ENCODE measurements around the gene TPBGL. TPM values are rescaled to one million over a fixed set of nuclear protein-coding genes. Genes with fewer than 3 reads are reported as not detected.

TPBGL gene
- total and polyA plus RNA-seq, 2 donors (not counting 1 experiment from before 2014, with no cell fraction given) = not detected

GRCh38 chr11:75223954-75224643 lies 16.5 kb upstream of the TPBGL start:
- H3K36me3 ChIP-seq (ENCODE audit: control insufficient read depth, insufficient read depth, low read length) = no peaks in the 10 kb centered on the region
- H3K27ac ChIP-seq (ENCODE audit: insufficient read depth, low read length) = no peak overlapping the region
- no peaks in the 10 kb centered on the region for H3K9me3 ChIP-seq (ENCODE audit: control insufficient read depth, insufficient read depth, low read depth, low read length)
- H3K9ac ChIP-seq (ENCODE audit: insufficient read depth, low read length) = no peak overlapping the region
- H3K4me2 ChIP-seq (ENCODE audit: extremely low read depth, insufficient read depth, low read length) = no peak overlapping the region
- H2AFZ ChIP-seq (ENCODE audit: low read length) = no peak overlapping the region
- H3K4me3 ChIP-seq (replicated peaks in 1 of 4; ENCODE audit: control extremely low read depth in 1 of 4, insufficient read depth in 1 of 4, low read depth in 3 of 4, low read length in 4 of 4) = no peak overlapping the region
- H3K79me2 ChIP-seq (ENCODE audit: control insufficient read depth, insufficient read depth, low read length) = no peaks in the 10 kb centered on the region
- H3K4me1 ChIP-seq (ENCODE audit: control insufficient read depth, extremely low read depth, insufficient read depth, low read length) = no peaks in the 10 kb centered on the region
- TF ChIP-seq CTCF (conservative IDR thresholded peaks at IDR 0.05 in 1 of 2, IDR thresholded peaks at IDR 0.05 in 1 of 2; ENCODE audit: low read depth in 1 of 2, low read length in 2 of 2) (no peak), EZH2 (IDR thresholded peaks at IDR 0.05; ENCODE audit: low read length, missing control alignments) (no peak)
- no peak for DNase-seq (ENCODE audit: low read depth in 2 of 2)
- H3K27me3 ChIP-seq (ENCODE audit: control insufficient read depth, insufficient read depth, low read length) = no peaks in the 10 kb centered on the region
- no peaks in the 10 kb centered on the region for H4K20me1 ChIP-seq (ENCODE audit: control insufficient read depth, extremely low read depth, insufficient read depth, low read length)

- Histone ChIP-seq H3K27me3 (ENCODE audit: control insufficient read depth, insufficient read depth, low read length) (no peaks in the 10 kb centered on the region), H3K9me3 (ENCODE audit: control insufficient read depth, insufficient read depth, low read depth, low read length) (no peaks in the 10 kb centered on the region), H3K9ac (ENCODE audit: insufficient read depth, low read length) (no peak overlapping the region), H3K4me1 (ENCODE audit: control insufficient read depth, extremely low read depth, insufficient read depth, low read length) (no peaks in the 10 kb centered on the region), H4K20me1 (ENCODE audit: control insufficient read depth, extremely low read depth, insufficient read depth, low read length) (no peaks in the 10 kb centered on the region), H3K4me2 (ENCODE audit: extremely low read depth, insufficient read depth, low read length) (no peak overlapping the region), H2AFZ (ENCODE audit: low read length) (no peak overlapping the region), H3K27ac (ENCODE audit: insufficient read depth, low read length) (no peak overlapping the region), H3K36me3 (ENCODE audit: control insufficient read depth, insufficient read depth, low read length) (no peaks in the 10 kb centered on the region), H3K79me2 (ENCODE audit: control insufficient read depth, insufficient read depth, low read length) (no peaks in the 10 kb centered on the region), H3K4me3 (replicated peaks in 1 of 4; ENCODE audit: control extremely low read depth in 1 of 4, insufficient read depth in 1 of 4, low read depth in 3 of 4, low read length in 4 of 4) (no peak overlapping the region)
- no peak for TF ChIP-seq CTCF (conservative IDR thresholded peaks at IDR 0.05 in 1 of 2, IDR thresholded peaks at IDR 0.05 in 1 of 2; ENCODE audit: low read depth in 1 of 2, low read length in 2 of 2)
- no peak for TF ChIP-seq EZH2 (IDR thresholded peaks at IDR 0.05; ENCODE audit: low read length, missing control alignments)
- DNase-seq (ENCODE audit: low read depth in 2 of 2) = no peak
Measured at GRCh38 chr11:75225794-75226193, 14.8 kb upstream of the TPBGL start.

DNA sequence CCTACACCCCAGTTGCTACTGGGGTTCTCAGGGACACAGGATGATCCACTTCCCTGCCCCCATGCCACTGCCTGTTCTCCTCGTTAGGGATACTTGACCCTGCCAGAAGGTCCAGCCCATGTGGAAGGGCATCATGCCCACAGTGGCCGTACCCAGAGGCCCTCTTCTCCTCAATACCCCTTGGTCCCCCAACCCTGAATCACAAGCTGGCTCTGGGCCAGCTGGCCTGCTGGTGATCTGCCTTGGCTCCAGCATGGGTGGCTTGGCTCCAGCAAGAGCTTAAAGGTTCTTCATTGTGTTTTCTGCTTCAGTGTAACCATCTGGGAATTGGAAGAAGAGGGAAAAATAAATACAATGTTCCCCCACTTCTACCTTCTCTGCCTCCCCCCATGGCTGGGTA lies 11.1 kb upstream of the TPBGL start:
- TF ChIP-seq CTCF (conservative IDR thresholded peaks at IDR 0.05 in 1 of 2, IDR thresholded peaks at IDR 0.05 in 1 of 2; ENCODE audit: low read depth in 1 of 2, low read length in 2 of 2) (no peak), EZH2 (IDR thresholded peaks at IDR 0.05; ENCODE audit: low read length, missing control alignments) (no peak)
- Histone ChIP-seq H3K4me2 (ENCODE audit: extremely low read depth, insufficient read depth, low read length) (no peak overlapping the region), H3K9me3 (ENCODE audit: control insufficient read depth, insufficient read depth, low read depth, low read length) (no peaks in the 10 kb centered on the region), H3K4me1 (ENCODE audit: control insufficient read depth, extremely low read depth, insufficient read depth, low read length) (no peaks in the 10 kb centered on the region), H3K27ac (ENCODE audit: insufficient read depth, low read length) (no peak overlapping the region), H3K4me3 (replicated peaks in 1 of 4; ENCODE audit: control extremely low read depth in 1 of 4, insufficient read depth in 1 of 4, low read depth in 3 of 4, low read length in 4 of 4) (no peak overlapping the region), H3K79me2 (ENCODE audit: control insufficient read depth, insufficient read depth, low read length) (no peaks in the 10 kb centered on the region), H2AFZ (ENCODE audit: low read length) (no peak overlapping the region), H3K36me3 (ENCODE audit: control insufficient read depth, insufficient read depth, low read length) (no peaks in the 10 kb centered on the region), H4K20me1 (ENCODE audit: control insufficient read depth, extremely low read depth, insufficient read depth, low read length) (no peaks in the 10 kb centered on the region), H3K27me3 (ENCODE audit: control insufficient read depth, insufficient read depth, low read length) (no peaks in the 10 kb centered on the region), H3K9ac (ENCODE audit: insufficient read depth, low read length) (no peak overlapping the region)
- DNase-seq (ENCODE audit: low read depth in 2 of 2) = no peak
